ENCODE data around the gene CDKAL1. TPM values are rescaled to one million over a fixed set of nuclear protein-coding genes. Genes with fewer than 3 reads are reported as not detected.

CDKAL1 gene
- total RNA-seq, 4 donors from 2014 or later = 13.5 to 21.2 (median 17.3) TPM

DNA sequence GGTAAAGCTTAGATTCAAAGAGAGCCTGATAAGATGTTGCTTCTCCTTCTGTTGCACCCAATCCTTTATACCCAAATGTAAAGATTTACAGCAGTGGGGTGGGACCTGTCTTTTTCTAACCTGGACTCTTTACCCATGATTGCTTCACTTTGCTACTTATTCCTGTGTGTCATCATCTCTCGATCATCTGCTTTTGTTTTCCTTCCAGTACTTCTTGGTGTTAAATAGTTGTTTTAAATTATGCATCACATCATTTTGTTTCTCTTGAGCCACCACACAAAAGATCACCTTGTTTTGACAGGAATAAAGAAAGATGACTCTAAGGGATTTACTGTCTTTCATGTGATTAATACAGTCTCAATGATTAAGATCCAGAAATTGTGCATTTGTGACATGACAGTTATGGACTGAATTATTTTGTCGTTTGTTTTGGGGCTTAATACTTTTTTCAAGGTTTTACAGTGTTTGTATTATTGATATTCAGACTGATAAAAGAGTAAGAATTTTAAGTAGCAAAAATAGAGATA lies 123.1 kb downstream of the CDKAL1 start:
- TF ChIP-seq EP300 (IDR thresholded peaks at IDR 0.05) (no peak), POLR2A (IDR thresholded peaks at IDR 0.05) (no peak)
- TF ChIP-seq, protein P1, sequence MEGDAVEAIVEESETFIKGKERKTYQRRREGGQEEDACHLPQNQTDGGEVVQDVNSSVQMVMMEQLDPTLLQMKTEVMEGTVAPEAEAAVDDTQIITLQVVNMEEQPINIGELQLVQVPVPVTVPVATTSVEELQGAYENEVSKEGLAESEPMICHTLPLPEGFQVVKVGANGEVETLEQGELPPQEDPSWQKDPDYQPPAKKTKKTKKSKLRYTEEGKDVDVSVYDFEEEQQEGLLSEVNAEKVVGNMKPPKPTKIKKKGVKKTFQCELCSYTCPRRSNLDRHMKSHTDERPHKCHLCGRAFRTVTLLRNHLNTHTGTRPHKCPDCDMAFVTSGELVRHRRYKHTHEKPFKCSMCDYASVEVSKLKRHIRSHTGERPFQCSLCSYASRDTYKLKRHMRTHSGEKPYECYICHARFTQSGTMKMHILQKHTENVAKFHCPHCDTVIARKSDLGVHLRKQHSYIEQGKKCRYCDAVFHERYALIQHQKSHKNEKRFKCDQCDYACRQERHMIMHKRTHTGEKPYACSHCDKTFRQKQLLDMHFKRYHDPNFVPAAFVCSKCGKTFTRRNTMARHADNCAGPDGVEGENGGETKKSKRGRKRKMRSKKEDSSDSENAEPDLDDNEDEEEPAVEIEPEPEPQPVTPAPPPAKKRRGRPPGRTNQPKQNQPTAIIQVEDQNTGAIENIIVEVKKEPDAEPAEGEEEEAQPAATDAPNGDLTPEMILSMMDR (IDR thresholded peaks at IDR 0.05) = no peak
- no peaks in the 10 kb centered on the region for H3K27me3 ChIP-seq
- H3K4me1 ChIP-seq = peaks cover 0 to 12% (median 4%) of the 10 kb centered on the region in 4 donors
- no peak overlapping the region for H3K4me3 ChIP-seq
- no peaks in the 10 kb centered on the region for H3K9me3 ChIP-seq
- WGBS, 2 donors = 83 to 89% methylated on average over 2 of the region's 2 CpGs
- no peak for DNase-seq (ENCODE audit: low spot score in 2 of 2)
- peaks cover 0 to 8% (median 0%) of the 10 kb centered on the region in 3 donors for H3K36me3 ChIP-seq
- H3K27ac ChIP-seq = no peak overlapping the region

DNA sequence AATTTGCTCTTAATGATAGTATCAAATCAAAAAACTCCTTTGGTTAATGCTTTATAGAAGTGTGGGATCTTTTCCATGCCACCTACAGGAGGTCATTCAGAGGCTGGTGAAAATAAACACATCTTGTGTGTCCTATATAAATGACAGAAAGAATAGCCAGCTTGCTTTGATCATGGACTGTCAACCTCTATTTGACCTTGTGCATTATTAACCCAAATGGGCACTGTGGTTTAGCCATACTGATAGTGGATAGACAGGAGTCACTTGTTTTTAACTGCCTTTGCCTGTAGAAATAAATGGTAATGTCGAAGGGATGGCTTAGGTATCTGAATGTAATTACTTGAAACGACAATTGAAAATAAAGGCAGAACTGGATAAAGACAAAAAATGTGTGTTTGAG lies 123.8 kb downstream of the CDKAL1 start:
- H3K4me1 ChIP-seq = peaks cover 0 to 12% (median 4%) of the 10 kb centered on the region in 4 donors
- 81 to 86% methylated on average over 2 of the region's 2 CpGs for WGBS, 2 donors
- no peak overlapping the region for H3K4me3 ChIP-seq
- no peak overlapping the region for H3K27ac ChIP-seq
- TF ChIP-seq POLR2A (IDR thresholded peaks at IDR 0.05) = no peak
- TF ChIP-seq, protein P1 (IDR thresholded peaks at IDR 0.05) = no peak
- TF ChIP-seq EP300 (IDR thresholded peaks at IDR 0.05) = no peak
- no peak for DNase-seq (ENCODE audit: low spot score in 2 of 2)
- H3K9me3 ChIP-seq = no peaks in the 10 kb centered on the region
- no peaks in the 10 kb centered on the region for H3K27me3 ChIP-seq
- H3K36me3 ChIP-seq = peaks cover 0 to 8% (median 0%) of the 10 kb centered on the region in 3 donors

DNA sequence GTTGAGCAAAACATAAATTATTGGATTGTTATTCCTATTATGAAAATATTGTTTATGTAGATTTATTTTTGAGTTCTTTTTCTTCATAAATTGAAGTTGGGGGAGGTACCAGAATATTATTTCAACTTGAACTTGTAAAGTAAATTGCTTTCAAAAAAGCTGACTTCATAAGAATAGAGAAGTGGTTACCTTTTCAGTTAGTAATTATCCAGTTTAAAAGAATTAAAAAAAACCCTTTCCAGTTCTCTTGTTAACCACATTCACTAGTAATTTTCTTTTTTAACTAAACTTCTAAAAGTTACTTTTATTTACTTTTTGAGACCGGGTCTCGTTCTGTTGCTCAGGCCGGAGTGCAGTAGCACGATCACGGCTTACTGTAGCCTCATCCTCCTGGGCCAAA lies 124.3 kb downstream of the CDKAL1 start:
- WGBS, 2 donors = 98 to 100% methylated on average over 5 of the region's 5 CpGs
- TF ChIP-seq POLR2A (IDR thresholded peaks at IDR 0.05) (no peak), EP300 (IDR thresholded peaks at IDR 0.05) (no peak)
- TF ChIP-seq, protein P1 (IDR thresholded peaks at IDR 0.05) = no peak

DNA sequence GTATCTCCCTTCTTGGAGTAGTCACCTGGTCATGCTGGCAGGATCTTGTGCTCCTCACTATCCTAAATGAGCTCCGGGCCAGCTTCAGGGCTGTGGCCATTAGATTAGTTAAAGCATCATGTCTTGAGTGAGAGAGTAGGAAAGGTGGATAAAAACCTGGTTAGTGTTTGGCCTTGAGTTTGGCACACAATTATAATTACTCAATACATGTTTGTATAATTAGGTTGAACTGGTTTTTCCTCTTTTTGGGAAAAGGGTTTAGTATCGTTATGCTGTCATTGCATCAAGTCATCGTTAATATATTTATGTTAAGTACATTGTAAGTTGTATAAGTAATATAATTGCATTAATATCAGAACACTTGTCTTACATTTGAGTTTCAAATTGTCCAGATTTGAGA lies 126.3 kb downstream of the CDKAL1 start:
- TF ChIP-seq EP300 (IDR thresholded peaks at IDR 0.05) (no peak), POLR2A (IDR thresholded peaks at IDR 0.05) (no peak)
- TF ChIP-seq, protein P1 (IDR thresholded peaks at IDR 0.05) = no peak
- WGBS, 2 donors = 97% methylated on average over 3 of the region's 3 CpGs

More for the DNA sequence above, 124.3 kb downstream of the CDKAL1 start:
- peaks cover 0 to 12% (median 4%) of the 10 kb centered on the region in 4 donors for H3K4me1 ChIP-seq
- H3K9me3 ChIP-seq = no peaks in the 10 kb centered on the region
- DNase-seq (ENCODE audit: low spot score in 2 of 2) = no peak
- H3K36me3 ChIP-seq = peaks cover 0 to 5% (median 0%) of the 10 kb centered on the region in 3 donors
- H3K27ac ChIP-seq = no peak overlapping the region
- H3K4me3 ChIP-seq = no peak overlapping the region
- no peaks in the 10 kb centered on the region for H3K27me3 ChIP-seq

DNA sequence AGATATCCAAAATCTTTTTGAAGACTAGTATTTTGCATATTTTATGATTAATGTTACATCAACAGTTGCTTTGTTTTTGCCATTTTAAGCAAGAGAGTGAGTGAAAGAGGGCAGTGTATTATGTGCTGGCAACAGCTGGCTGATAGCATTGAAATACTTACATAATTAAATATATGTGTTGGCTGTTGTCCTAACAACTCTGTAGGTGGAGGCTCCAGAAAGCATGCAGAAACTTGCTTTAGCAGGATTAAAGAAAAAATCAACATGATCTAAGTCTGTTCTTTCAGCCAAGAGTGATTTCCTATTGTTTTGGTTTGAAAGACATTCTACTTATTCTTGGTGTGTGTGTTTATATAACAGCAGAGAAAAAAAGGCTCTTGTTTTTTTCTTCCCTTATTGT lies 127.5 kb downstream of the CDKAL1 start:
- no peak for DNase-seq (ENCODE audit: low spot score in 2 of 2)
- TF ChIP-seq, protein P1 (IDR thresholded peaks at IDR 0.05) = no peak
- TF ChIP-seq EP300 (IDR thresholded peaks at IDR 0.05) (no peak), POLR2A (IDR thresholded peaks at IDR 0.05) (no peak)
- Histone ChIP-seq H3K27me3 (no peaks in the 10 kb centered on the region), H3K27ac (no peak overlapping the region), H3K4me3 (no peak overlapping the region), H3K4me1 (peaks cover 0 to 12% (median 4%) of the 10 kb centered on the region in 4 donors), H3K36me3 (no peaks in the 10 kb centered on the region), H3K9me3 (no peaks in the 10 kb centered on the region)

More for the DNA sequence above, 126.3 kb downstream of the CDKAL1 start:
- no peaks in the 10 kb centered on the region for H3K36me3 ChIP-seq
- H3K27ac ChIP-seq = no peak overlapping the region
- H3K4me3 ChIP-seq = no peak overlapping the region
- DNase-seq (ENCODE audit: low spot score in 2 of 2) = no peak
- no peaks in the 10 kb centered on the region for H3K9me3 ChIP-seq
- H3K27me3 ChIP-seq = no peaks in the 10 kb centered on the region
- H3K4me1 ChIP-seq = peaks cover 0 to 12% (median 4%) of the 10 kb centered on the region in 4 donors

All from tibial nerve (tissue), 4 donors.